ENCODE results near the gene ERF.

ERF gene

DNA sequence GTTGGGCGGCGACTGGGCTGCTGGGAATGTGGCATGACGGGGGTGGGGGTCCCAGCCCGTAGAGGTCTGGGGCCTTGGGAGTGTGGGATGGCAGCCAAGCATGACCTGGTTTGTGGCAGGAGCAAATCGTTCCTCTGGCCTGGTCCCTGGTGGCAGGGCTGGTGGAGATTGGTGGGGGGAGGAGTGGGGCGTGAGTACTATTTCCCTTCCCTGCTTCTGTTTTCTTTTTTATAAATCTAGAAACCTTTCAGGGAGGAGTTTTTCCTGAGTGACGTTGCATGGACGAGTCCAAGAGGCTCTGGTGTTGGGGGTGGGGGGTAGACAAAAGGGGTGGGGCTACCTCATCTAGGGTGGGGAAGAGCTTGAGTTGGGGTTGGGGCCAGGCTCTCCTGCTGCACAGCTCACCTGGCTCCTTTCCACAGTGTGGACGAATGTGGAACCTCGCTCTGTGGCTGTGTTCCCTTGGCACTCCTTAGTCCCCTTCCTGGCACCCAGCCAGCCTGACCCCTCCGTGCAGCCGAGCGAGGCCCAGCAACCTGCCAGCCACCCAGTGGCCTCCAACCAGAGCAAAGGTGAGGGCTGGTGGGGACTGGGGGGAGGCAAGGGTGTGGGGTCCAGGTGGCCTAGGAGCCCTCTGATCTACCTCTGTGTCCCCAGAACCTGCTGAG, 31.6 kb upstream of the ERF start:
- DNase-seq, result no peak

DNA sequence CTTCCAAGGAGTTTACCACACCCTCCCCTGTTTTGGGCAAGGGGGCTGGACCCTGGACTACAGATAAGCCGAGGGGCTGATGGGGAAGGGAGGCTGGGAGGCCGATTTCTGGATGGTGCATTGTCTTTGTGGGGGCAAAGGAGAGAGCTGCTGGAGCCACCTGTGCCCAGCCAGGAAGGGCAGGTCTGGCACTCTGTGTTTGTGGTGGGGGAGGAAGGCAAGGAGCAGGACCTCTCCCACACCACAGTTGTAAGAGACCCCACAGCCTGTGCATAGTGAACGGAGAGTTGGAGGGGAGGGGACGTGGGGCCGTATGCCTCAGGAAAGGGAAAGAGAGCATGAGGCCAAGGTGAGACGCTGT, 31.0 kb upstream of the ERF start:
- no peak for DNase-seq

DNA sequence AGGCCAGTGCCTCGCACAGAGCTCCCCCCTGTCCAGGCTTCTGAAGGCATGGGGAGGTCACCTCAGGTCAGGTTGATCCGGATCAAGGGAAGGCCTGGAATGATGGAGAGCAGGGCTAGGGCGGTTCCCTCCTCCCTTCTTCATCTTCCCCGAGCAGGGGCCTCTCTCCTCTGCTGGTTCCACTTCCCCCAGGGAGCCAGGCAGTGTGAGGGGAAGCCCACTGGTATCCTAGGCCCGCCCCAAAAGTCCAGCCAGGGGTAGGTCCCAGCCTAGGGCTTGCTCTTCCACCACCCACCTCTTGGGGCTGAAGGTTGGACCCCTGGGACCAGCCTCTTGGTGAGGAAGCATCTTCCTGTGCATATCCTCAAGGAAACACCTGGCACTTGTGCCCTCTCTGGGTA, 30.6 kb upstream of the ERF start:
- no peak for DNase-seq

DNA sequence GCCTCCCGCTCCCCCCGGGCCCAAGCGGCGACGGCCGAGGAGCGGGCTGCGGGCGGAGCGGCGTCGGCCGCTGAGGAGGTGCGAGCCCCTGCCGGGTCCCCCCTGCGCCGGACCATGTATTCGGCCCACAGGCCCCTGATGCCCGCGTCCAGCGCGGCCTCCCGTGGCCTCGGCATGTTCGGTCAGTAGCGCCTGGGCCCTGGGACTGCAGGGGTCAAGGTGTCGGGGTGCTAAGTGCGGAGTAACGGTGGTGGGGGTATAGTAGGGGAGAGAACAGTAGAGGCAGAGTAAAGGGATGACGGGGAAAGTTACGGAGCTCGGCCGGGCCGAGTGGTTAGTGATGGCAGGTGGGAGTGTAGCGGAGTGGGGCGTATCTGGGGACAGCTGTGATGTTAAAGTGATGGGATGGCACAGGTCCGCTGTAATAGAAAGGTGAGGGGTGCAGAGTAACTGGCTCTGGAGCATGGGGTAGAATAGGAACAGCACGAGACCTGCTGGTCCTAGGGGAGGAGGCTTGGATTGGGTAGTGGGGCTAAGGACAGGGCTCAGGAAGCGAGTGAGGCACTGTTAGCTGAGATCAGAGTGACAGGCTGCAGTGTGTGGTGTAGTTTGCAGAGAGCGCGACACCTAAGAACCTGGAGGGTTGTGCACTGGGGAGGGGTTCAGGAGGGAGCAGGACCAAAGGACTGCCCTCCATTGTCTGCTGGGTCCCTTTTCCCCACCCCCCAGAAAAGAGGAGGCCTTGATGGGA, 29.8 kb upstream of the ERF start:
- no peak for DNase-seq

DNA sequence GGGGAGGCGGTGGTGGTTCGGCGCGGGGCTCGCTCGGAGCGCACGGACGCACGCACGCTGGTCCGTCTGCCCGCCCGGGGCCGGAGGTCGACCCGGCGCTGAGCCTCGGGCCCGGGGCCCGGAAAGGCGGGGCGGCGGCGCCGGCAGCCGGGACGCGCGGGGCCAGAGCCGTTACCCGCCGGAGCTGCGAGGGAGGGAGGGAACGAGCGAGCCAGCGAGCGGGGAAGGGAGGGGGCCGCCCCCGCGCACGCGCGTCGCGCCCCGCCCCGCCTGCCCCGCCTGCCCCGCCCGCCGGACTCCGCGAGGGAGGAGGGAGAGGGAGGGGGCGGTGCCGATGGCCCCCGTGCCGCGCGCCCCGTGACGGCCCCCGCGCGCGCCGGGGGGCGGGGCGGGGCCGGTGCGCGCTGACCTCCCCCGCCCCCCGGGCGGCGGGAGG, 29.2 kb upstream of the ERF start:
- peak; percentile 75 for DNase-seq

DNA sequence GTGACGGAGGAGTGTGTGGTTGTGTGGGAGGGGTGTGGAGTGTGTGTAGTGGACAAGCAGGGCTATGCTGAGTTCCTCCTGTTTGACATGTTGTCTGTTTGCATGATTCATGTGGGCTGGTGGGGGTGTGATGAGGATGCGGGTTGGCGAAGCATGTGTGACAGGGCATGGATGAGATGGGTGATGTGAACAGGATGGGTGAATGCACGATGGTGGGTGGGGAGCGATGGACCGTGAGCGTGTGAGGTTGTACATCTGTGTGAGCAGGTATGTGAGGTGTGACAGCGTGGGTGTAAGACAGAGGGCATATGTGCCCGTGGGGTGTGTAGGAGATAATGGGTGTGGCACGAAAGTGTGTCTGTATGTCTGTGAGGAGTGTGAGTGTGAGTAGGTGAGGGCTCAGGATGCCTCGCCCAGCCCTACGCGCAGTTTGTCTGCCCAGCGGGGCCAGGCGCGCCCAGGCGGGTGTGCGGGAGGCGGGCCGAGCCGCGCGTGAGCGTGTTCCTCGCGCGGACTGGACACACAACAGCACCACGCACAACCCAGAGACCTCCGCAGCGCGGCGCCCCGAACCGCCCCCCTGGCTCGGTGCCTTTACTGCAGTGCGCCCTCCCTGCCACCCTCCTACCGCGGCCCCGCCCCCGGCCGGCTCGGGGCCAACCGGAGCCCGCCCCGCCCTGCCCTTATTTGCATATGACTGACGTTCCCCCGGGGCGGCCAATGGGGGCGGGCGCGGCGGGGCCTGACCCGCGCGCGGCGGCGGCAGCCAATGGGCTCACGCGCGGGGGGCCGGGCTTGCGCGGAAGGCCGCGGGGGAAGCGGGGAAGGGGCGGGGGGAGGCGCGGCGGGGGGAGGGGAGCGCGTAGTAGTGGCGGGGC, 28.5 kb upstream of the ERF start:
- peak; percentile 84 for DNase-seq

DNA sequence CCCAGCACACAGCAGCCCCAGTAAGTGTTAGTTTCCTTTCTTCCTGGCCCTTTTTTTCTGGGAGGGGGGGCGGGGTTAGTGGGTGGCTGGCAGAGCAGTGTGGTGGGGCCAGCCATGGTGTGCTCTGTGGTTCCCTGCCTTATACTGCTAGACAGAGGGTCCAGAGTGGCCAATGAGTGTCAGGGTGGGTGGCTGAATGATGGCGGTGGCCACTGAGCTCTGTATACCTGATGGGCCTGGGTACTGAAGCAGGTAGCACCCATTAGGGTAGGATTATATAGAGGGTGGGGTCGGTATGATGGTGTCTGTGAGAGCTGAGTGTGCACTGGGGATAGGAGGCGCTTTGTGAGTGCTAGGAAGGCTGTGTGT, 27.9 kb upstream of the ERF start:
- DNase-seq, result no peak

DNA sequence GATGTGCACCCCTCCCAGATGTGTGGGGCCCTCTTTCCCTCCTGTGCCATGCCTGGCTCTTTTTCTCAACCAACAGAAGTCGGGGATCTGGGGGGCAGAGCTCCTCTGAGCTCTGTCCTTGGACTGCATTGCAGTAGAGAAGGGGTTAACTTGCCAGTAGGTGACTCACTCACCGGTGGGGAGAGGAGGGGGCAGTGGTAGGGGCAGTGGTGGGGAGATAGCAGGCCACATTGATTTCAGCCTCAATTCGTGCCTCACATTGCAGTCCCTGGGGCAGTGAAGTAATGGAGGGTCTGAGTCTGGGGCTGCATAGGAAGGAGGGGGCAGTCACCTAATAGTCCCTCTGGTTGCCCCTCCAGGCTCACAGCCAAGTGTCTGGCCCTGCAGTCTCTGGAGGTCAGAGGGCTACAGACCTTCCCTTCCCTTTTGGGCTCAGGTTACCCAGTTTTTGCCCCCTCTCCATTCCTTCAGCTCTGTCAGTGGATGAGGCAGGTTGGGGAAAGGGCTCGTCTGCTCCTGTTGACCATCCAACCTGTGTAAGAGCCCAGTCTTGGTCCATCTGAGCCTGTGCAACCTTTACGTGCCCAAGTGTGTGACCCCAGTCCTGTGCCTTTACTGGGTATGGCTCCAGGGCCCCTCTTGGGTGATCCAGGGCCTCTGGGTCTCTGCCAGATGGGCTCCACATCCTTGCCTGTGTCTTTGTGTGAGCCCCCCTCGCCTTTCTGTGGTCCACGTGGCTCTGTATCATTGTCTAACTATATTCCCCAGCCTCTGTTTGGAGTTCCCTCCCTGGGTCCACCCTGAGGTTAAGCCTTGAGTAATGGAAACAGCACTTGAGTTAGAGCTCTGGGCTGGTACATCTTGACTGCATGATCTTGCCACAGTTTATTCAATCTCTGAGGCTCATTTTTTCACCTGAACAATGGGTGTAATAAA, 27.2 kb upstream of the ERF start:
- no peak for DNase-seq

DNA sequence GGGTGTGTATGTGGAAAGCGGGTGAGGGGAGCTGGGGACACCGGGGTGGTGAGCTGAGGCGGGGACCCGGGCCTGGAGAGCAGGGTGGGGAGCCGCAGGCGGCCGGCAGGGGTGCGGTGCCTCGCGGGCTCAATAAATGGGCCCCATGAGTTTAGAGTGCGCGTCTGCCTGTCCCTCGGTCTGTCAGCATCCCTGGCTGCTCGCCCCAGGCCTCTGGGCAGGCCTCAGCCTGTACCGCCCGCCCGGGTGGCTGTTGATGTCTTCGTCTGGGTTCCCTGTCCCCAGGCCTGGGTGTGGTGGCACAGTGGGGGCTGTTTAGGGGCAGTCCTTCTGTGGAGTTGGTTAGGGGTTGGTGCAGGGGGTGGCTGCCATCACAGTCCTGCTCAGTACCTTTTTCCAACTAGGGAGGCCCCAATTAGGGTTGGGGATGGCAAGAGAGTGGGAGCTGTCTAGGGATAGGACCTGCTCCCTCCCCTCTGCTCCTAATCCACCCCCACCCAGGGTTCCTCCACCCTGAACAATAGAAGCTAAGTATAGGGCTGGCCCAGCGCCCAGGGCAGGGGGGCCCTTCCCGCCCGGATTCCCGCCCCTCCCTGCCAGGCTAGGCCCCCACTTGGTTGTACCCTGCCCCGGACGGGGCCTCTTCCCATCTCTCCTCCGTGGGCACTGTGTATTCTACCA, 26.4 kb upstream of the ERF start:
- peak; percentile 44 for DNase-seq

DNA sequence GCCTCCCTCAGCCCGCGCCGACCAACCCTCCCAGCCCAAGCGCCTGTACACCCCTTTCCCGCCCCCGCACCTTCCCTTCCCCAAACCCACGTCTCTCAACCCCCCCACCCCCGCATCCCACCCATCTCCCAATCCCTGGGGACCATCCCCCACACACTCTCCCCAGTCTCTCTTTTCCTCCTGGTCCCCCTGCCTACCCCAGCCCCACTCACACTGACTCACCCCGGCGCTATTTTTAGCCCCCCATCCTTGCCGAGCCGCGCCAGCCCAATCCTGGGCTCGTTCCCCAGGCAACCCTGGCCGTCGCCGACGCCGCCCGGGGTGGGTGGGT, 25.9 kb upstream of the ERF start:
- no peak for DNase-seq

DNA sequence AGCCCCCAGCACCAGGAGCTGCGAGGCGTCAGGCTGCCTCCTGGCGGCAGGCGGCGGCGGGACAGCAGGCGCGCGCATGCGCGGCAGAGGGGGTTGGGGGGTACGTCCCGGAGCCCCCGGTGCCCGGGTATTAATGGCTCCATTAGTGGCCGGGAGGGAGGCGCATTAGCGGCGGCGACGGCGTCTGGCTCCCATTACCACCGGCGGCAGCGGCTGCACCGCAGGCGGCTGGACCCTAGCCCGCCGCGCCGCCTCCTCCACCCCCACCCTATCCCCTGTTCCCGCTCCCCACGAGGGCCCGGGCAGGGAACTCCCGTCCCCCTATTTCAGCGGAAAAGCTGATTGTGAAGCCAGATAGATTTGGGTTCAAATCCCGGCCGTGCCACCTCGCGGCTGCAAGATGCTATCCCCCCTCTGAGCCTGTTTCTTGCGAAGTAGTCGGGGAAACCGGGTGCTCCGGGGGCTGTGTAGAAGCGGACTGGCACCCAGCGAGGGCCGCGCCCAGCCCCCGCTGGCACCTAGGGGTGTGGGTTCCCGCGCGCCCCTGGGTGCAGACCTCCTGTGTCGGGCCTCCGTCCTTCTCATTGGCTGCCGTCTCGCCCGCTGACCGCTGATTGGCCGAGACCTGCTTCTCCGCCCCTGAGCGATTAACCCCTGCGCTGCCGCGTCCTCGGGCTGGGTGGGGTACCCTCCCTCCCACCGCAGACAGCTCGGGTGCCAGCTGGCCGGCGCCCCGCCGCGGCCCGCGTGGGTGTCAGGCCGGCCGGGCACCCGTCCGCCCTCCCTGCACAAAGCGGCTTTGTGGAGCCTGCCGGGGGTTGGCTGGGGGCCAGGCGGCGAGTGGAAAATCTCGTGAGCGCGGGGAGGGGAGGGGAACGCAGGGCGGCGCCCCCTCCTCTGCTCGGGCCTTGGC, 25.2 kb upstream of the ERF start:
- DNase-seq, result peak; percentile 93

DNA sequence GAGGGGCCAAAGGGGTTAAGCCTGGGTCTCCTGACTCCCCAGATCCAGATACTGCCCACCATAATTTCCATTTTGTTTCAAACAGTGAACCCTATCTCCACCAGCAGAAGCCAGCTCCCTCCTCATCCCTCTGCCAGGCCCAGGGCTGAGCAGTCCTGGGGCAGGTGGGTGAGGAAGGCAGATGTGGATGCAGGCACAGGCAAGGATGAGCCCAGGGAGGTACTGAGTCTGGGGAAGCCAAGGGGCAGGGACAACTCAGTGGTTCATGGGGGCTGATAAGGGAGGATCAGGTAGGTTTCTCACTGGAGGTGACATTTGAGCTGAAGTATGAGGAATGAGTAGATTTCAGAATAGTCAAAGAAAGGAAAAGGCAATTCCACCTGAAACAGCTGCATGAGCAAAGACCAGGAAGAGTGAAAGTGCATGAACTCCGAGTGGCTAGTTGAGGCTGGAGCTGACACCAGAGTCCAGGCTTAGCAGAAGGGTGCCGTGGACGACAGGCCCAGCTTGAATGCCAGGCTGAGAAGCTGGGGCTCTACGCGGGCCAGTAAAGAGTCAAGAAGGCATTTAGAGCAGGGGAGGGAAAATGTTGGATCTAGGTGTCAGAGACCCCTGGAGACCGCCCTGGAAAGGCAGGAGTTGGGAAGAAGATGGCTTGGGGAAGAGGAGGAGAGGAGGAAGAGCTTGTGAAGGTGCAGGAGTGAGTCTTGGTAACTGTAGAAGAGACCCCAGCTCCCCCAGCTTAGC, 24.4 kb upstream of the ERF start:
- DNase-seq, result no peak

DNA sequence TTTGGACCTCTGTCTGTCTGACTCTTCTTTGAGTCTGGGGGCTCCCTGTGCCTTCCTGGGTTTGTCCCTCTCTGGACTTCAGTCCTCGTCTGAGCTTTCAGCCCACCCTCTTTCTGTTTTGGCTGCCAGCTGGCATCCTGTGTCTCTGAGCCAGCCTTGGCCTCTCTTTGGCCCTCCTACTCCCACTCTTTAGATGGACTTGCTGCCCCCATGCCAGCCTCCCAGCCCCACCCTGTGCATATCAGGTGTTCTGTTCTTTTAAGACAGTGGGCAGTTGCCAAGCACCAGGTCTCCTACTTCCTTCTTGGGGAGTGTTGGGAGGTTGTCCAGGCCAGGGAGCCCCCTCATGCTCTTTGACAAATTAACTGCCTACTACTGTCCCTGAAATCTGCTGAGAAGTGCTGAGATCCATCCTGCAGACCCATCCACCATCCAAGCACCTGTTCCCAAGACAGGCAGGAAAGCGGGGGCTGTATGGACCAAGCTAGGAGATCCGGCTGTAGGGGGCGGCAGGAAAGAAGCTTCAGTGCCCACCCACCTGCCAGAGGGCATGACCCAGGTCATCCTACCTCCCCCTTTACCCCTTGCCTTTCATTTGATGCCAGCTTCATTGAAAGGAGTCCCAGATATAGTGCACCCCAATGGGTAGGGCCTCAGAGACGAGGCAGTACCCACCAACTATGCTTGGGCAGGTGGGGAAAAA, 23.7 kb upstream of the ERF start:
- no peak for DNase-seq

DNA sequence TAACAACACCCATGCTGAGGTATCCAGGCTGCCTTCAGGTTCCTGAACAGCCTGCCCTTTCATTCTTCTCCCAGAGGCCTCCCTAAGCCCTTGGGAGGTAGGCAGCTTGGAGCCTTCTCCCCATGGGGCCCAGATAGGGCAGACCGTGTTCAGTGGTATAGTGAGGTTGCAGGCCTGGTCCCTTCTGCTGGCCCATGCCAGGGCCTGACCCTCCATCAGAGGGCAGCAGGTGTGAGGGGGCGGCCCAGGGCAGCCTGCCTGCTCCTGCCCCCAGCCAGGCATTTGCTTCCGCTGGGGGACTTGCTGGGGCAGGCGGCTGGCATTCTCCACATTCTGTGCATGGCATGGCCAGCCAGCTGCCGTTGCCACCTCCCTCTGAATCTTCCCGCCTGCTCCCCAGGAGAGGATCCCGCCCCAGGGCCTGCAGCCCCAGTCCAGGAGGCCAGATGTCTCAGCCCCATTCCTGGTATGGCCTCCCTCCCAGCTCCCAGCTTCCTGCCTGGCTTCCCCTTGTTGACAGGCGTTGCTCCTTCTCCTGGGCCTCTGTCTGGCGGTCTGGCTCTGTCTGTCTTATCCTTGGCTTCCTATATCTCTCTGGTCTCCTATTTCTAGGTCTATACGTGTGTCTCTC, 23.0 kb upstream of the ERF start:
- no peak for DNase-seq

DNA sequence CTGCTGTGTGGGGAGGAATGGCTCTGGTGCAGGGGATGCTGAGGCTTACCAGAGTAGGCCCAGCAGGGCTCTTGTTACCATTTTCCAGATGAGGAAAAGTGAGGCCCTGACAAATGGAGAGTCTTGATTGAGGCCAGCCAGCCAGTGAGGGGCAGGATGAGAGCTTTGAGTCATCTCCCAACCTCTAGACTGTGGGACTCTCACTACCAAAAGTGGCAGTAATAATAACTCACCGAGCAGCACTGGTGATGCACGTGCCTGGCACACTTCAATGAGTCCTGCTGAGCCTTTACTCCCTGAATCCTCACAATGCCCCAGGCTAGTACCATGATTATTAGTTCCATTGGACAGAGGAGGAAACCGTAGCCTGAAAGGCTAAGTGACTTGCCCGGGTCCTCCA, 21.9 kb upstream of the ERF start:
- DNase-seq, result no peak

DNA sequence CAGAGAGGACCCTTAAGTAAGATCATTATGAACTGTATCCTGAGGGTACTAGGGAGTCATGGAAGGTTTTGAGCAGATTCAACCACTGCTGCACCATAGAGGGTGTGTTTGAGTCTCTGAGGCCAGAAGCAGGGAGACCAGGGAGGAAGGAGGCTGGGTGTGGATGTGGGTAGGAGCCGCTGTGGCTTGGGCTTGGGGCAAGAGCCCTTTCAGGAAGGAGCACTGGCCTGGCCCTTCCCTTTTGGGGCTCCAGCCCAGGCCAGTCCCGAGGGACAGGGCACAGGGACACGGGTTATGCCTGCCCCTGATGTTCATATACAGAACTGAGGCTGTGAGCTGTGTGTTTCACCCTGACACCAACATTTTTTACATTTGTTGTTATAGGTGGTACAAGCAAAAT, 21.4 kb upstream of the ERF start:
- DNase-seq, result no peak

DNA sequence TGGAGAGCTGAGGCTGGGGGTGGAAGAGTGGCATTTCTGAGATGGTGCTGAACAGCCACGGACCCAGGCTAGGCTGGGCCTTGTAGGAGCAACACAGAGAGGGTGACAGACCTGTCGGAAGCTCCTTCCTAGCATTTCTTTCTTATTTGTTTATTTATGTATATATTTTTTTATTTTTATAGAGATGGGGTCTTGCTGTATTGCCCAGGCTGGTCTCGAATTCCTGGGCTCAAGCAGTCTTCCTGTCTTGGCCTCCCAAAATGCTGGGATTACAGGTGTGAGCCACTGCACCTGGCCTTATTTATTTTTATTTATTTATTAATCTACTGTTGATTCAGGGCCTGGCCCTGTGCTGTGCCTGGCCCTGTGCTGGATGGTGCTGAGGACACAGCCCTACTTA, 20.6 kb upstream of the ERF start:
- no peak for DNase-seq

DNA sequence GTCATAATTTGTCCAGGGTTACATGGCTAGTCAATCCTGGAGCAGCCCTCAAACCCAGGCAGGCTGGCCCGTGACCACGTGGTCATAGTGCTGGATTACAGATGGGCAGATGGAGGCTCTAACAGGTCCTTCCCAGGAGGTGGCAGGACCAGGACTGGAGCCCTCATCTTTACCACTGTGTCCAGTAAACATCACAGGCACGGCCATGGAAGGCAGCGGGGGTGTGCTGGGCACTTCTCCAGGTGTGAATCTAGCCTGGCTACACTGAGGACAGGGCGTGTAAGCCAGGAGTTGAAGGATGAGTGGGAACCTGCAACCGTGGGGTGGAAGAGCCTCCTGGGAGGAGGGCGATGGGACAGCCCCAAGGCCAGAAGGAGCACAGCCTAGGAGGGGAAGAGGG, 20.2 kb upstream of the ERF start:
- no peak for DNase-seq

DNA sequence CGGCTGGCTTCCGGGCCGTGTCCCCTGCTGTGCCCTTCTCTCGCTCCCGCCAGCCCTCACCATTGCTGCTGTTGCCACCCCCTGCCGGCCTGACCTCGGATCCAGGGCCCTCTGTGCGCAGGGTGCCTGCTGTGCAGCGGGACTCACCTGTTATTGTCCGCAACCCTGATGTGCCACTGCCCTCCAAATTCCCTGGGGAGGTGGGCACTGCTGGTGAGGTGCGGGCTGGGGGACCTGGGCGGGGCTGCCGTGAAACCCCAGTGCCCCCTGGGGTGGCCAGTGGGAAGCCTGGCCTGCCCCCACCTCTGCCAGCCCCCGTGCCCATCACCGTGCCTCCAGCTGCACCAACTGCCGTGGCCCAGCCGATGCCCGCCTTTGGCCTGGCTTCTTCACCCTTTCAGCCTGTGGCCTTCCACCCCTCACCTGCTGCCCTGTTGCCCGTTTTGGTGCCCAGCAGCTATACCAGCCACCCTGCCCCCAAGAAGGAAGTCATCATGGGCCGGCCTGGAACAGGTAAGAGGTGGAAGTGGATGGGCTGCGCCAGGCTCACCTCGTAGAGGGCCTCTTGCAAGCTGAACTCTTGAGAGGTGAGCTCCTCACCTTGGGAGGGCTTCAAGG, 19.2 kb upstream of the ERF start:
- DNase-seq, result no peak

Measured in NCI-H526 treated with DMSO at 0.1 percent for 48 hours (cell line).